ENCODE data around the gene VGLL1.

- no peak for TF ChIP-seq EZH2 (IDR thresholded peaks at IDR 0.05; ENCODE audit: insufficient read depth, poor library complexity, severe bottlenecking)
- no peak for TF ChIP-seq EZH2phosphoT487 (IDR thresholded peaks at IDR 0.05; ENCODE audit: insufficient read depth, low read depth)
Observed at GRCh38 chrX:136584545-136584944, 52.5 kb downstream of the VGLL1 start.
